Astrocyte (in vitro differentiated cells and primary cell): ENCODE measurements around the gene NODAL.

ENCODE experiments used
- EZH2 ChIP-seq: IDR thresholded peaks from 2 replicates; pipeline ENCODE4 v1.6.1; 2012; ENCODE audit warnings: mild to moderate bottlenecking, low read length, inconsistent platforms; ENCODE audit not compliant: insufficient read depth
- TF ChIP-seq, protein P1 (sequence below): IDR thresholded peaks from 2 replicates; pipeline ENCODE4 v1.5.1; 2011; ENCODE audit warnings: low read depth, mild to moderate bottlenecking, inconsistent platforms, low read length, moderate library complexity; ENCODE audit not compliant: insufficient read depth

- TF ChIP-seq, protein P1, sequence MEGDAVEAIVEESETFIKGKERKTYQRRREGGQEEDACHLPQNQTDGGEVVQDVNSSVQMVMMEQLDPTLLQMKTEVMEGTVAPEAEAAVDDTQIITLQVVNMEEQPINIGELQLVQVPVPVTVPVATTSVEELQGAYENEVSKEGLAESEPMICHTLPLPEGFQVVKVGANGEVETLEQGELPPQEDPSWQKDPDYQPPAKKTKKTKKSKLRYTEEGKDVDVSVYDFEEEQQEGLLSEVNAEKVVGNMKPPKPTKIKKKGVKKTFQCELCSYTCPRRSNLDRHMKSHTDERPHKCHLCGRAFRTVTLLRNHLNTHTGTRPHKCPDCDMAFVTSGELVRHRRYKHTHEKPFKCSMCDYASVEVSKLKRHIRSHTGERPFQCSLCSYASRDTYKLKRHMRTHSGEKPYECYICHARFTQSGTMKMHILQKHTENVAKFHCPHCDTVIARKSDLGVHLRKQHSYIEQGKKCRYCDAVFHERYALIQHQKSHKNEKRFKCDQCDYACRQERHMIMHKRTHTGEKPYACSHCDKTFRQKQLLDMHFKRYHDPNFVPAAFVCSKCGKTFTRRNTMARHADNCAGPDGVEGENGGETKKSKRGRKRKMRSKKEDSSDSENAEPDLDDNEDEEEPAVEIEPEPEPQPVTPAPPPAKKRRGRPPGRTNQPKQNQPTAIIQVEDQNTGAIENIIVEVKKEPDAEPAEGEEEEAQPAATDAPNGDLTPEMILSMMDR: no peak
- no peak for TF ChIP-seq EZH2
Measured at GRCh38 chr10:70424320-70424719, 17.2 kb downstream of the NODAL start.
